Measurements from ENCODE around the gene KMT5C.

DNA sequence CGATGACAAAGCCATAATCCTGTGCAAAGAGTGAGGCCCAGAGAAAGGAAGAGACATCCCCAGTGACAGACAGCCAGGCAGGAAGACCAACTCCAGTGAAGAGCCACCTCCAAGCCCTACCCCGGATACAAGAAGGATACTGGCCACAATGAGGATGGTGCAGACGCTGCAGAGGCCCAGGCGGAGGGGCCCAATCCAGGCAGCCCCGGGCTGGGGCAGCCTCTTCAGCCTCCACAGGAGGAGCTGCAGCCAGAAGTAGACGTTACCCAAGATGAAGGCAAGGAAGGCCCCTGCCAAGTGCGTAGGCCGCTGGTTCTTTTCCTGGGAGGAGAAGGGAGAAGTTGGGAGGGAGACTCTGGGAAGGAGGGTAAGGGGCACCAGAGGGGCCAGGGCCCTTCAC lies 23.0 kb upstream of the KMT5C start:
- TF ChIP-seq CTCF (IDR thresholded peaks at IDR 0.05) (no peak), POLR2A (IDR thresholded peaks at IDR 0.05) (no peak)
